Measurements from ENCODE around the gene RPL15. TPM values are rescaled to one million over a fixed set of nuclear protein-coding genes. Genes with fewer than 3 reads are reported as not detected.
"Not testable (repeated sequence)": the region's sequence is repeated elsewhere in the genome, so short reads cannot be mapped to it uniquely, and the experiment has no call there.

Gene RPL15
- 1,000 to 10,000 TPM; 1,966 to 2,957 (median 2,527) TPM for polyA plus RNA-seq (ENCODE audit: insufficient read length in 10 of 10)
- long read RNA-seq, donor 1, transcript RPL15-208 (4 exons, 1,063 nt), result minor isoform, 114 of 1,172 reads
- long read RNA-seq, donor 1, transcript RPL15-201 (4 exons, 2,730 nt), result major isoform, 833 of 1,172 reads
- long read RNA-seq, donor 1, transcript RPL15-212 (2 exons, 1,785 nt), result minor isoform, 48 of 1,172 reads
- long read RNA-seq, donor 1, transcript RPL15-202 (3 exons, 820 nt), result minor isoform, 126 of 1,172 reads
- long read RNA-seq, donor 1, partial matches to known transcripts, result 7 of 1,172 reads
- long read RNA-seq, donor 1, other reads (novel, unspliced or antisense), result 23 of 1,172 reads
- long read RNA-seq, donor 2, transcript RPL15-202 (3 exons, 820 nt), result minor isoform, 102 of 1,091 reads
- long read RNA-seq, donor 2, transcript RPL15-212 (2 exons, 1,785 nt), result minor isoform, 21 of 1,091 reads
- long read RNA-seq, donor 2, transcript RPL15-201 (4 exons, 2,730 nt), result major isoform, 817 of 1,091 reads
- long read RNA-seq, donor 2, transcript RPL15-208 (4 exons, 1,063 nt), result minor isoform, 93 of 1,091 reads
- long read RNA-seq, donor 2, partial matches to known transcripts, result 18 of 1,091 reads
- long read RNA-seq, donor 2, other reads (novel, unspliced or antisense), result 17 of 1,091 reads
- long read RNA-seq, donor 3, partial matches to known transcripts, result 0 of 2 reads
- long read RNA-seq, donor 3, other reads (novel, unspliced or antisense), result 0 of 2 reads
- long read RNA-seq, donor 4, transcript RPL15-201 (4 exons, 2,730 nt), result major isoform, 765 of 981 reads
- long read RNA-seq, donor 4, transcript RPL15-202 (3 exons, 820 nt), result minor isoform, 94 of 981 reads
- long read RNA-seq, donor 4, transcript RPL15-212 (2 exons, 1,785 nt), result minor isoform, 22 of 981 reads
- long read RNA-seq, donor 4, transcript RPL15-208 (4 exons, 1,063 nt), result minor isoform, 73 of 981 reads
- long read RNA-seq, donor 4, partial matches to known transcripts, result 0 of 981 reads
- long read RNA-seq, donor 4, other reads (novel, unspliced or antisense), result 0 of 981 reads
- long read RNA-seq, donor 5, transcript RPL15-201 (4 exons, 2,730 nt), result major isoform, 996 of 1,421 reads
- long read RNA-seq, donor 5, transcript RPL15-208 (4 exons, 1,063 nt), result minor isoform, 114 of 1,421 reads
- long read RNA-seq, donor 5, transcript RPL15-202 (3 exons, 820 nt), result minor isoform, 195 of 1,421 reads
- long read RNA-seq, donor 5, transcript RPL15-212 (2 exons, 1,785 nt), result minor isoform, 43 of 1,421 reads
- long read RNA-seq, donor 5, partial matches to known transcripts, result 14 of 1,421 reads
- long read RNA-seq, donor 5, other reads (novel, unspliced or antisense), result 27 of 1,421 reads
- long read RNA-seq, donor 6, transcript RPL15-201 (4 exons, 2,730 nt), result major isoform, 926 of 1,330 reads
- long read RNA-seq, donor 6, transcript RPL15-212 (2 exons, 1,785 nt), result minor isoform, 35 of 1,330 reads
- long read RNA-seq, donor 6, transcript RPL15-208 (4 exons, 1,063 nt), result minor isoform, 117 of 1,330 reads
- long read RNA-seq, donor 6, transcript RPL15-202 (3 exons, 820 nt), result minor isoform, 207 of 1,330 reads
- long read RNA-seq, donor 6, partial matches to known transcripts, result 0 of 1,330 reads
- long read RNA-seq, donor 6, other reads (novel, unspliced or antisense), result 21 of 1,330 reads
- long read RNA-seq, donor 7, transcript RPL15-202 (3 exons, 820 nt), result minor isoform, 102 of 966 reads
- long read RNA-seq, donor 7, transcript RPL15-208 (4 exons, 1,063 nt), result minor isoform, 80 of 966 reads
- long read RNA-seq, donor 7, transcript RPL15-201 (4 exons, 2,730 nt), result major isoform, 710 of 966 reads
- long read RNA-seq, donor 7, transcript RPL15-212 (2 exons, 1,785 nt), result minor isoform, 28 of 966 reads
- long read RNA-seq, donor 7, partial matches to known transcripts, result 12 of 966 reads
- long read RNA-seq, donor 7, other reads (novel, unspliced or antisense), result 15 of 966 reads
- long read RNA-seq, donor 8, transcript RPL15-201 (4 exons, 2,730 nt), result major isoform, 663 of 908 reads
- long read RNA-seq, donor 8, transcript RPL15-202 (3 exons, 820 nt), result minor isoform, 86 of 908 reads
- long read RNA-seq, donor 8, transcript RPL15-208 (4 exons, 1,063 nt), result minor isoform, 70 of 908 reads
- long read RNA-seq, donor 8, transcript RPL15-212 (2 exons, 1,785 nt), result minor isoform, 41 of 908 reads
- long read RNA-seq, donor 8, partial matches to known transcripts, result 15 of 908 reads
- long read RNA-seq, donor 8, other reads (novel, unspliced or antisense), result 14 of 908 reads
- long read RNA-seq, donor 9, transcript RPL15-201 (4 exons, 2,730 nt), result major isoform, 141 of 194 reads
- long read RNA-seq, donor 9, transcript RPL15-202 (3 exons, 820 nt), result minor isoform, 28 of 194 reads
- long read RNA-seq, donor 9, transcript RPL15-208 (4 exons, 1,063 nt), result minor isoform, 19 of 194 reads
- long read RNA-seq, donor 9, partial matches to known transcripts, result 0 of 194 reads
- long read RNA-seq, donor 9, other reads (novel, unspliced or antisense), result 0 of 194 reads

DNA sequence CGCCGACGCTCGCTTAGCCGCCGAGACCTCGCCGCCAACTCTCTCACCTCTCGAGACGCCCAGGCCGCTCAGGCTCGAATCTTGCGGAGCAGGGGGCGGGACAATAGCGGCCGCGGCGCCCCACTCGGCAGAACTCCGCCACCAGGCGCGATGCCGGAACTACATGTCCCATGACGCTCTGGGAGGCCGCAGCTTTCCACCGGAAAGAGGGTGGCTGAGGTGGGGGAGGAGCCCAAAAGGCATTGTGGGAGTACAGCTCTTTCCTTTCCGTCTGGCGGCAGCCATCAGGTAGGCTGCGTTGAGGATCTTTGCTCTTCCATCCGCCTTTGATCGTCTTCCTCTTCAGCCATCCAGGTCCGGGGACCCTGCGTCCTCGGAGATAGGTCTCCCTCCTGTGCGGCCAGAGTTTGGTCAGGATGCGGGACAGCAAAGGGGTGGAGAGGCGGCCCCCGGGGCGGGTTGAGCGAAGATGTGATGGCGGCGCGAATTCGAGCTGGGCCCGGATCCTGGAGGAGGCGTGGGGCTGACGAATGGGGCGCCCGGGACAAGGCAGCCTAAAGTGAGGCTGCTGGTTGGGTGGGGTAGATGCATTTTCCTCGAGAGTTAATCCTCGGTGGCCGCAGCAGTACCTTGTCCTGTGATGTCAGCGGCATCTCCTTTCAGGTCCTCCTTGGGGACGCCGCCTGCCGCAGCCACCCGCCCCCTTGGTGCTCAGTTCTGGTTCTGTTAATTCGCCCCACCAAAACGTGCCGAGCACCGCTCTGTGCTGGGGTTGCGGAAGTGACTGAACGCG lies at the start of gene RPL15, which contains the start of gene NKIRAS1:
Gene RPL15 (plus strand): TSS at position 247 of the 793 bp plus-strand sequence. CDS start 728 bp downstream, outside the sequence.
Gene NKIRAS1 (minus strand): TSS at position 105 of the 793 bp plus-strand sequence. CDS start 6,086 bp downstream, outside the sequence.
- peak; percentile 98 to 99 (median 98) for DNase-seq

DNA sequence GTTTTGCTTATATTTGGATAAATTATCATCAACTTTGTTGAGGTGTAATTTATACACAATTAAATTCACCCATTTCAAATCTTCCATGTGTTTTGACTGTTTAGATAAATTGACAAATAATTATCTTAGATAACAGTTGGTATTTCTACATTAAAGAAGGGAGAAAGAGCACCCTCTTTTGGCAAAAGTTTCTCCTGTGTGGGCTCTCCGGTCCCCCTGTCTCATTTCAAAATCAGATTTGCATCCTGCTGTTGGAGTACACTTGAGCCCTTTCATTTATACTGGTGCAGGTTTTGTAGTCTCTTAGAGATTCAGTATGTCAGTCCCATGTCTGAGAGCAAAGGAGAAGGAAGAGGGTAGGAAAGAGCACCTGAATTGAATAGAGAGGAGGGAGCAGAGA lies 49.5 kb upstream of the RPL15 start:
- DNase-seq, result no peak

DNA sequence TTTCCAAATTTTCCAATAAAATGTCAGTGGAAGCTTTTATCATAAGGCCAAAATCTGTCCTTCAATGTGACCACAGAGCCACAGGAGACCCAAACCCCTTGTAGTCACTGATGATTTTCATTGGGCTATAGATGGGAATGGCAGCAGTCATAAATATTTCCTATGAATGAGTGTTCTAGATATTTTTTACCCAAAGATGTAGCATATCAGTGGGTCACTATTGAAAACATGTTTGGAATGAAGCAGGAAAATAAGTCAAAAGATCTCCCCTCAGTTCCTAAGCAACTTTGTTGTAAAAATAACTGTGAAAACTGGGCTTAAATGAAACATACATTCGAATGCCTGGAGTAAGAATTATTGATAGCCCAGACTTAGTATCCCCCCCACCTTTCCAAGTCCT lies 49.1 kb upstream of the RPL15 start:
- DNase-seq, result no peak

DNA sequence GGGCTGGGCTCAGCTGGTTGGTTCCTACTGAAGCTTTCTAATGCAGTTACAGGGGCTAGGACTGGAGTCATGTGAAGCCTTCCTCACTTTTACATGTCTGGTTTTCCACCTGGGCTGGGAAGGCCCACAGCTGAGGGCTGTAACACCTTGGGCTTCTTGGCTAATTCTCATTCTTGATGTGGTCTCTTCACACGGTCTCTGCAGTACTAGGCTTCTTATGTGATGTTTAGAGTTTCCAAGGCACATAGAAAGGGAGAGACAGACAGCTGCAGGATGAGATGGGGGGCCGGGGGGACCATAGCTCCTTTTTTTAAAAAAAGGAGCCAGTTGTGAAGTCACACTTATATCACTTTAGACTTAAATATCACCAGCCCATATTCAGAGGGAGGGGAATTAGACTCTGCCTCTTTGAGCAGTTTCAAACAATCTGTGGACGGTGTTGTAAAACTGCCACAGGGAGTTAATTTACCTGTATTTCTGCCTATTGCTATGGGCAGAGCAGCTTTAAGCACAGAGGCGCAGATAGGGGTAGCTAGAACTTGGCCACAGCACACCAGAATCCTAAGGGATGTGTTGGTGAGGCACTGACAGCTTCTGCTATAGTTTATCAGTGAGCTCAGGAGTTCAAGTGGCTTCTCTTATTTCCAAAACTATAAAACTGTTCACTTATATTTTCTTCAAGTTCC lies 46.8 kb upstream of the RPL15 start:
- DNase-seq, result no peak

DNA sequence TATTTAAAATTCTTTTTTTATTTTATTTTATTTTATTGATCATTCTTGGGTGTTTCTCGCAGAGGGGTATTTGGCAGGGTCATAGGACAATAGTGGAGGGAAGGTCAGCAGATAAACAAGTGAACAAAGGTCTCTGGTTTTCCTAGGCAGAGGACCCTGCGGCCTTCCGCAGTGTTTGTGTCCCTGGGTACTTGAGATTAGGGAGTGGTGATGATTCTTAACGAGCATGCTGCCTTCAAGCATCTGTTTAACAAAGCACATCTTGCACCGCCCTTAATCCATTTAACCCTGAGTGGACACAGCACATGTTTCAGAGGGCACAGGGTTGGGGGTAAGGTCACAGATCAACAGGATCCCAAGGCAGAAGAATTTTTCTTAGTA lies 46.3 kb upstream of the RPL15 start:
- DNase-seq, result not testable (repeated sequence)

DNA sequence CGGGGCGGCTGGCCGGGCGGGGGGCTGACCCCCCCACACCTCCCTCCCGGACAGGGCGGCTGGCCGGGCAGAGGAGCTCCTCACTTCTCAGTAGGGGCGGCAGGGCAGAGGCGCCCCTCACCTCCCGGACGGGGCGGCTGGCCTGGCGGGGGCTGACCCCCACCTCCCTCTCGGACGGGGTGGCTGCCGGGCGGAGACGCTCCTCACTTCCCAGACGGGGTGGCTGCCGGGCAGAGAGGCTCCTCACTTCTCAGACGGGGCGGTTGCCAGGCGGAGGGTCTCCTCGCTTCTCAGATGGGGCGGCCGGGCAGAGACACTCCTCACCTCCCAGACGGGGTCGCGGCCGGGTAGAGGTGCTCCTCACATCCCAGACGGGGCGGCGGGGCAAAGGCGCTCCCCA lies 45.6 kb upstream of the RPL15 start:
- not testable (repeated sequence) for DNase-seq

DNA sequence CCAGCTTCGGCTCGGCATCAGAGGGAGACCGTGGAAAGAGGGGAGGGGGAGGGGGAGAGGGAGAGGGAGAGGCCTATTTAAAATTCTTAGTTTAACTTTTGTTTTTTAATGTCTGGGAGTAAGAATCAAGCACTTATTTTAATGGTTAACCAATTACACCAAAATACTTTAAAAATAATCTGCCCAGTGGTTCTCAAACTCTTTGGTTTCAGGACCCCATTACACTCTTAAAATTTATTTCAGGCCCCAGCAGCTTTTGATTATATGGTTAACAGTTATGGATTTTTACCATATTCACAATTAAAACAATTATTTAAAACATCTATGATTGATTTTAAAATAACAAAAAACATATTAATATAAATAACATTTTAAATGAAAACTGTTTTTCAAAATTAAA lies 44.6 kb upstream of the RPL15 start:
- no peak for DNase-seq

DNA sequence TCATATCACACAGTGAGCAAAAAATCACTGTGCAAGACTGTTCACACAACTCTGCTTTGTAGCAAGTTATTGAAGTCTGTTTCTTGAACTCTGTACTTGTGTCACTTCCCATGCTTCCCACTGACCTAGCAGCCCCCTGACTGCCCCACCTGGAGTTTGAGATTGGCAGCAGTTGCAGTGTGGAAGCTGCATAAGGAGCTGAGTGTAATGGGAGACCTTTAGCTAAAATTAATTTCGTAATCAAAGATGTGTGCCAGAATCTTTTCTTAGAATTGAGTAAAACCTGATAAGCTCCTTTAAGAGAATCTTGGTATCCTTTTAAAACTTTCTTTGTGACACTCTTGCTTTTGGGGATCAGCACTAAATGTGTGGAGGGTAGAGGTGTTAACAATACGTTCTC lies 43.0 kb upstream of the RPL15 start:
- DNase-seq, result peak in 1 of 3 donors; percentile 47

DNA sequence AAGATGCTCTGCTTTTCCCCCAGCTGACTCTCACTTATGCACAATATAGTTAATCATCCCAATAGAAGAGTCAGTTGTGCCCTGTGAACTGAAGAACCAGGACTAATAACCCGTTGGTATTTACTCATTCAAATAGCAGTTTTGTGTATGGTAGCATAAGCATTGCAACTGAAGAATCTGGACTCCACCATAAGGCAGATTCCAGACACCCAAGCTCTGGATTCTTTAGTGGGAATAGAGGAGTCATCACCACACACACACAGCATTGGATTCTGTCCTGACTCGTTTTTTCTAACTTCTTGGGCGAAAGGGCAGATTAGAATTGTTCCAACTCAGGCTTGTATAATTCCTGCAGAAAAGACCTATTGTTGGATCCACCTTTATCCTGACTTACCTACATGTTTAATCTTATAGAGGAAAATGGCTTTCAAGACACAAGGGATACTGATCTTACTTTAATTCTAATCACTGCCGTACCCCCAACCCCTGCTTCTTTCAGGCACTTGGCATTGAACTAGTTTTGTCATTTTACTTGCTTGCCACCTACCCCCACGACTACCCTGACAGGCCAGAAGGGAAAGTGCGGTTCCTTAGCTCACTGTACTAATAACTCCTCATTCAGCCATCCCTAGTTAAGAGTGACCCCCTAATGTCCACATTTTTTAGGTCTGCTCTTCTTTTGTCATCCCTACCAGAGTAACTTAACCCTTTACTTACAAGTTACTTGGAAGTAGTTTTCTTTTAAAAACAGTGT lies 42.4 kb upstream of the RPL15 start:
- DNase-seq, result peak in 1 of 3 donors; percentile 57

DNA sequence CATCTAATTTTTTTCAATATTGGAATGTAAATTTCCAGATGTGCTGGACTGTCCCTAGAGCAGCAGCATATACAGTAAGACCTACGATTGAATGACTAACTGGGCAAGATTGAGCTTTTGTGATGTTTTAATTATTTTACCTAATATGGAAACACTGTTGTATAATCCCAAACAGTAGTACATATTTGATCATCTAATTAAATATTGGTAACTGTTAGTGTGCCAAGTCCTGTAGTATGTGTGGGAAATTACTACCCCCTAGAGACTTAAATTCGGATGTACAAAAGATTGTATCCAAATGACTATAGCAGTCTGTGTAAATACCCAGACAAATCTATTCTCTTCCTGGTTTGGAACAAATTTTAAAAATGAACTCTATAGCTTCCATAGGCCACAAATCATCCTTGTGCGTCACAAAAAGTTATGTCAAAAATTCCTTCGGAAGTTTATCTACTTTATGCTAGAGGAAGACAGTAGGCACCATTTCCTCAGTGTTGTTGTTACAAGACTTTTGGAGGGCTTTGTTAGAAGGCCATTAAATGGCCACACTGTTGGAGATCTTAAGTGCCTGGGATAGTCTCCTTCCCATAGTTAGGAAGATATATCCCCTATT lies 41.7 kb upstream of the RPL15 start:
- DNase-seq, result peak in 1 of 3 donors; percentile 34

DNA sequence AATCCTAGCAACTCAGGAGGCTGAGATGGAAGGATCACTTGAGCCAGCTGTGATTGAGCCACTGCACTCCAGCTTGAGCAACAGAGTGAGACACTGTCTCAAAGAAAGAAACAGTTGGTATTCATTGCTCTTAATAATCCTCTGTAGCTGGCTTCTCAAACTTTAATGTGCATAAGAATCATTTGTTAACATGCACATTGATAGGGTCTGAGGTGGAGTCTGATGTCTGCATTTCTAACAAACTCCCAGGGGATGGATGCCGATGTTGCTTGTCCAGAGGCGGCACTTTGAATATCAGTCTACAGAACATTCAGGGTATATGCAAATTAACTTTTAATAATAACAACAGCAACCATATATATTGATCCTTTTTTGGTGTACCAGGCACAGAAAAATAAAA lies 40.0 kb upstream of the RPL15 start:
- DNase-seq, result no peak

DNA sequence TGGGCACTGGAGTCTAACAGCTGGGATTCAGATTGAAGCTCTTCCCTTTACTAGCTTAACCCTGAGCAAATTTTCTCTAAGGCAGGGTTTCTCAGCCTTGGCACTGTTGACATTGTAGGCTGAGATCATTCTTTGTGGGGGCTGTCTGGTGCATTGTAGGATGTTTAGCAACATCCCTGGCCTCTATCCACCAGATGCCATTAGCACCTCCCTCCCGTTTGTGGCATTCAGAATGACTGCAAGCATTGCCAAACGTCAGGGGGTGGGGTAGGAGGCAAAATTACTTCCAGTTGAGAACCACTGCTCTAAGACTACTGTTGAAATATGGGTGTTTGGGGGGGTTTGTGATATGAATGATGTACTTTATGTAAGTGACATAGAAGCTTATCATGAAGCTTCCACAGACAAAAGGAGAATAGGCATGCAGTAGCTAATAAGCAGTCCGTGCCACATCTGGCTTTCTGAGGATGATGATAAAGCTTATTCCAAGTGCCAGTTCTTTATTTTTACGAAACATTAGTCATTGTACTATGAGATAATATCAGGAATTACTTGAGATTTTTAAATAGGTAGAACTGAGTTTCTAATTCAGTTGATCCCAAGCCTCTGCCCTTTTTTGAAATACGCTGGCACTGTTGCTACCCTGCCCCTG lies 39.5 kb upstream of the RPL15 start:
- DNase-seq, result peak in 1 of 3 donors; percentile 58

DNA sequence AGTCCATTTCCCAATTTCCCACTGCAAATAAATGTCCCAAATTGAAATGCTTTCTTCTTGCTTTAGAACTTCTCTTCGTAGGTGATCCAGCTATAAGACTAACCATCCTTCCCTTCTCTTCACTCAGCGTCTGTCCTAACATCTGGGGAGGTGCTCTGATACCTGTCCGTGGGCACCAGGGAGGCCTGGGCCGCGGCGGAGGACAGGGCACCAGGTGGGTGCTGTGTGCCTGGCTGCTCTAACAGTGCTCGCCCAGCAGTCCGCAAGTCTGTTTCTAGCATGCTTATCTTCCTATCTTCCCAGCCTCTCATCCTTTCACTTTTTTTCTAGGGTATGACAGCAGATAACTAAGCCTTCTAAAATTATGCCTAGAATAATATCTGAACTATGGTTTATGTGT lies 37.4 kb upstream of the RPL15 start:
- no peak for DNase-seq

DNA sequence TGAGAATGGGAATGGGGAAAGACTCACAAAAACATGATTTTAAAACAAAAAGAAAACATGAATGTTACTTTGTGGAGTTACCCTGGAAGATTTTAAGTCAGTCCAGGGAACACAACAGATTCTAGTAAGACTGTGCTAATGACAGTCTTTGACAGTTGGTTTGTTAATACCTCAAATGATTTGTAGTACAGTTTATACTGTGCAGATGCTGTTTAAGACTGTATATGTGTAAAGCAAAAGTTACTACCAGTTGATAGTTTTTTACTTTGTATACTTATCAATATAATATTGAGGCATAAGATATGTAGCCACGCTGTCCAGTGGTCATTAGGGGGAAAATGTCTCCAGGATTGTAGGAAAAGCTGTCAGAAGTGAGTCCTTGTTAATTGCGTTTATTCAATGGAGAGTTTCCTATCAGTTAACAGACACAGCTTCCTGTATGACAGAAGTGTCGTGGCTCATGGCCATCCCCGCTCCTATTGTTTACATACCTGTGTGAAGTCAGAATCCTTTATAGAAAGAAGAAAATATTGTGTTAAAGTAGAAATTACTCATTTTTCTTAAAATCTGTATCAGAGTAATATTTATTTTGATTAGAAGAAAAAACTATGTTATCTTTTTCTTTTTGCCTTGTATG lies 36.1 kb upstream of the RPL15 start:
- DNase-seq, result no peak

DNA sequence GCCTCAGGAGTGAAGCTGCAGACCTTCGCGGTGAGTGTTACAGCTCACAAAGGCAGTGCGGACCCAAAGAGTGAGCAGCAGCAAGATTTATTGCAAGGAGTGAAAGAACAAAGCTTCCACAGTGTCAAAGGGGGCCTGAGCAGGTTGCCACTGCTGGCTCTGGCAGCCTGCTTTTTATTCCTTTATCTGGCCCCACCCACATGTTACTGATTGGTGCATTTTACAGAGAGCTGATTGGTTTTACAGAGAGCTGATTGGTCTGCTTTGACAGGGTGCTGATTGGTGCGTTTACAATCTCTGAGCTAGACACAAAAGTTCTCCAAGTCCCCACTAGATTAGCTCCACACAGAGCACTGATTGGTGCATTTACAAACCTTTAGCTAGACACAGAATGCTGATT lies 34.9 kb upstream of the RPL15 start:
- not testable (repeated sequence) for DNase-seq

All from muscle of back (tissue), 13 donors.